A549 (cell line): ENCODE measurements around the gene ATP13A4. TPM values are rescaled to one million over a fixed set of nuclear protein-coding genes. Genes with fewer than 3 reads are reported as not detected.

ENCODE experiments used
- ATAC-seq, 2 experiments: fragments of 200-7000 bp in 1 of 2; fragments of >200 bp in 1 of 2; cut with Nextera tagmentation in 1 of 2; cut with Tn5 transposase in 1 of 2; 3 replicates each; pipeline versions ENCODE4 v1.8.0 to v1.9.1; 2018 to 2020; ENCODE audit warnings: mild to moderate bottlenecking in 1 of 2, moderate library complexity in 1 of 2
- CTCF ChIA-PET: fragments of 300-600 bp; sonication (Branson Sonifier 250); formaldehyde crosslinking; extraction: SDS; loops from one replicate; lab custom pipeline; 2021; ENCODE audit warnings: antibody characterized with exemption, inconsistent platforms; lab: Yijun Ruan, JAX
- POLR2A ChIA-PET: fragments of 350-600 bp; formaldehyde crosslinking; extraction: SDS; loops from one replicate; lab custom pipeline; 2021; ENCODE audit warnings: antibody characterized with exemption, inconsistent platforms; lab: Yijun Ruan, JAX
- DNase-seq, 2 experiments: peaks; one replicate each; pipeline versions ENCODE4 v3.0.0 to v3.0.0-alpha.2; 2011 to 2016; ENCODE audit warnings: low read depth in 1 of 2, low spot score in 1 of 2
- FAIRE-seq: peaks from 2 replicates; lab custom pipeline; 2011; peaks lifted over from hg19 to GRCh38; lab: Jason Lieb, UNC
- H3K27ac ChIP-seq, 2 experiments: fragments of >200 bp; sonication (Bioruptor Twin); formaldehyde crosslinking; 3 replicates each; pipeline ENCODE4 v1.5.1; 2016 to 2017
- H3K4me1 ChIP-seq: fragments of >200 bp; sonication (Bioruptor Twin); formaldehyde crosslinking; 3 replicates; pipeline ENCODE4 v1.6.1; 2016
- H3K4me2 ChIP-seq: fragments of >200 bp; sonication (Bioruptor Twin); formaldehyde crosslinking; 3 replicates; pipeline ENCODE4 v1.6.1; 2016
- H3K4me3 ChIP-seq: fragments of >200 bp; sonication (Bioruptor Twin); formaldehyde crosslinking; 3 replicates; pipeline ENCODE4 v1.5.1; 2016
- H3K9me3 ChIP-seq: fragments of >200 bp; sonication (Bioruptor Twin); formaldehyde crosslinking; 3 replicates; pipeline ENCODE4 v1.6.1; 2016
- ATOH8 ChIP-seq: fragments of 250-450 bp; sonication (Bioruptor Pico); IDR thresholded peaks from 2 replicates; pipeline ENCODE4 v1.5.0; 2020; ENCODE audit warnings: low read depth, mild to moderate bottlenecking, moderate library complexity
- CBX2 ChIP-seq: fragments of 200-600 bp; sonication (generic); IDR thresholded peaks from 2 replicates; pipeline ENCODE4 v1.6.1; 2016; ENCODE audit warnings: low read depth, mild to moderate bottlenecking, borderline replicate concordance
- CHD2 ChIP-seq: fragments of 150-350 bp; IDR thresholded peaks from 2 replicates; pipeline ENCODE4 v1.6.1; 2014; ENCODE audit warnings: low read length; ENCODE audit not compliant: partially characterized antibody
- CHD4 ChIP-seq: fragments of 200-600 bp; sonication (generic); IDR thresholded peaks from 2 replicates; pipeline ENCODE4 v1.6.1; 2016; ENCODE audit warnings: antibody characterized with exemption, mild to moderate bottlenecking, borderline replicate concordance
- ESRRA ChIP-seq: fragments of 150-350 bp; IDR thresholded peaks from 2 replicates; pipeline ENCODE4 v1.6.1; 2014; ENCODE audit warnings: mild to moderate bottlenecking, low read length, borderline replicate concordance
- FOXS1 ChIP-seq: fragments of 250-450 bp; sonication (Bioruptor Pico); IDR thresholded peaks from 2 replicates; pipeline ENCODE4 v1.5.0; 2020; ENCODE audit warnings: mild to moderate bottlenecking, moderate library complexity
- GATA3 ChIP-seq: IDR thresholded peaks from 2 replicates; pipeline ENCODE4 v1.6.1; 2012; ENCODE audit warnings: borderline replicate concordance
- HDAC2 ChIP-seq: fragments of 200-600 bp; sonication (generic); IDR thresholded peaks from 2 replicates; pipeline ENCODE4 v1.6.1; 2016
- HOXA7 ChIP-seq: fragments of 250-450 bp; sonication (Bioruptor Pico); IDR thresholded peaks from 2 replicates; pipeline ENCODE4 v1.5.0; 2020; ENCODE audit warnings: mild to moderate bottlenecking, moderate library complexity
- KDM5A ChIP-seq: fragments of 200-600 bp; sonication (generic); IDR thresholded peaks from 2 replicates; pipeline ENCODE4 v1.6.1; 2016; ENCODE audit warnings: antibody characterized with exemption, mild to moderate bottlenecking
- MAFK ChIP-seq: fragments of 450-650 bp; IDR thresholded peaks from 2 replicates; pipeline ENCODE4 v1.6.1; 2014; ENCODE audit not compliant: partially characterized antibody
- MAX ChIP-seq: IDR thresholded peaks from 2 replicates; pipeline ENCODE4 v1.6.1; 2012
- MYC ChIP-seq: IDR thresholded peaks from 2 replicates; pipeline ENCODE4 v1.6.1; 2012; ENCODE audit warnings: mild to moderate bottlenecking, inconsistent platforms, low read length, improper control_type of control experiment, borderline replicate concordance
- NFE2L2 ChIP-seq: fragments of 150-350 bp; conservative IDR thresholded peaks from 2 replicates; pipeline ENCODE4 v1.6.1; 2014; ENCODE audit warnings: low read length
- NPAS2 ChIP-seq: fragments of 250-450 bp; sonication (Bioruptor Pico); IDR thresholded peaks from 2 replicates; pipeline ENCODE4 v1.8.0; 2022; ENCODE audit warnings: mild to moderate bottlenecking, moderate library complexity, borderline replicate concordance
- NR3C1 ChIP-seq: fragments of >200 bp; sonication (Bioruptor Twin); formaldehyde crosslinking; IDR thresholded peaks from 3 replicates; pipeline ENCODE4 v1.6.1; 2017
- PBX3 ChIP-seq: IDR thresholded peaks from 2 replicates; pipeline ENCODE4 v1.6.1; 2012
- POLR2A ChIP-seq: IDR thresholded peaks from 2 replicates; pipeline ENCODE4 v1.6.1; 2012; ENCODE audit warnings: mild to moderate bottlenecking, low read length
- POLR2AphosphoS2 ChIP-seq: conservative IDR thresholded peaks from 2 replicates; pipeline ENCODE4 v1.6.1; 2012; ENCODE audit warnings: low read length, improper control_type of control experiment, inconsistent platforms
- RAD21 ChIP-seq, 2 experiments: fragments of >200 bp in 1 of 2; sonication (Bioruptor Twin) in 1 of 2; formaldehyde crosslinking in 1 of 2; IDR thresholded peaks in 1 of 2; conservative IDR thresholded peaks in 1 of 2; 2 replicates in 1 of 2; 3 replicates in 1 of 2; pipeline ENCODE4 v1.6.1; 2012 to 2018; ENCODE audit warnings: inconsistent platforms in 1 of 2
- RARB ChIP-seq: fragments of 250-450 bp; sonication (Bioruptor Pico); IDR thresholded peaks from 2 replicates; pipeline ENCODE4 v1.8.0; 2021; ENCODE audit warnings: mild to moderate bottlenecking, moderate library complexity
- SREBF2 ChIP-seq: fragments of 450-650 bp; IDR thresholded peaks from 2 replicates; pipeline ENCODE4 v1.6.1; 2014; ENCODE audit warnings: mild to moderate bottlenecking, moderate library complexity
- TP53 ChIP-seq: fragments of 250-450 bp; sonication (Bioruptor Pico); IDR thresholded peaks from 2 replicates; pipeline ENCODE4 v1.5.0; 2021; ENCODE audit warnings: mild to moderate bottlenecking, moderate library complexity
- ZFP36 ChIP-seq: fragments of 450-650 bp; IDR thresholded peaks from 2 replicates; pipeline ENCODE4 v1.6.1; 2014; ENCODE audit warnings: borderline replicate concordance; ENCODE audit not compliant: partially characterized antibody
- WGBS: methylation state at CpG from one replicate; pipeline ENCODE4 v1.1.6; 2017; ENCODE audit errors: missing lambda C conversion rate; 5-methylcytosine and 5-hydroxymethylcytosine counted together
- polyA plus RNA-seq, 4 experiments: library from polyadenylated mRNA; depleted of rRNA in 3 of 4; stranded (reverse); fragments of >200 nt; fragmentation: RNase III in 1 of 4; extraction: RNeasy Plus Mini Kit Qiagen cat#74134 plus additional on column Dnase treatment in 1 of 4; gene quantifications; 2 replicates in 3 of 4; 3 replicates in 1 of 4; pipeline ENCODE4 v1.2.3, GENCODE V29; 2011 to 2017

The ATP13A4 gene
- polyA plus RNA-seq, 2 of the 4 experiments (the other 2 are of a cell fraction), result 0.09 to 0.10 TPM

GRCh38 chr3:193502871-193503270 lies 51.8 kb downstream of the ATP13A4 start:
- DNase-seq (no peak), FAIRE-seq (no peak), ATAC-seq (no peak)
- no peaks in the 10 kb centered on the region for H3K4me1 ChIP-seq
- H3K9me3 ChIP-seq, result no peaks in the 10 kb centered on the region
- no peak overlapping the region for H3K4me3 ChIP-seq
- ChIA-PET POLR2A (no interaction called here), CTCF (no interaction called here)
- H3K27ac ChIP-seq, result no peak overlapping the region
- WGBS, result 10% methylated on average over 4 of the region's 4 CpGs
- no peak overlapping the region for H3K4me2 ChIP-seq
- no peak for TF ChIP-seq FOXS1 (CRISPR knock-in tag)
- no peak for TF ChIP-seq PBX3
- no peak for TF ChIP-seq CHD2
- TF ChIP-seq GATA3, result no peak
- TF ChIP-seq CBX2, result no peak
- TF ChIP-seq ESRRA, result no peak
- TF ChIP-seq MYC, result no peak
- no peak for TF ChIP-seq HOXA7 (CRISPR knock-in tag)
- TF ChIP-seq MAFK, result no peak
- TF ChIP-seq NPAS2 (CRISPR knock-in tag), result no peak
- TF ChIP-seq HDAC2, result no peak
- TF ChIP-seq SREBF2, result no peak
- TF ChIP-seq POLR2A, result no peak
- TF ChIP-seq KDM5A, result no peak
- no peak for TF ChIP-seq NR3C1
- TF ChIP-seq, all 56 proteins: peak for 0

GRCh38 chr3:193499801-193500485 lies 54.8 kb downstream of the ATP13A4 start:
- DNase-seq, result no peak
- no peak overlapping the region for H3K27ac ChIP-seq
- H3K9me3 ChIP-seq, result no peaks in the 10 kb centered on the region
- ChIA-PET CTCF (no interaction called here), POLR2A (no interaction called here)
- TF ChIP-seq NFE2L2 (no peak), POLR2AphosphoS2 (no peak), MAX (no peak), TP53 (CRISPR knock-in tag) (no peak), HDAC2 (no peak), CHD4 (no peak), RAD21 (conservative IDR thresholded peaks at IDR 0.05 in 1 of 2, IDR thresholded peaks at IDR 0.05 in 1 of 2) (no peak), PBX3 (no peak), RARB (CRISPR knock-in tag) (no peak)
- no peak overlapping the region for H3K4me2 ChIP-seq
- no peaks in the 10 kb centered on the region for H3K4me1 ChIP-seq
- FAIRE-seq, result no peak
- WGBS, result 29% methylated on average over 7 of the region's 7 CpGs
- no peak overlapping the region for H3K4me3 ChIP-seq
- no peak for ATAC-seq

GRCh38 chr3:193499136-193499770 lies 55.4 kb downstream of the ATP13A4 start:
- TF ChIP-seq MAX (no peak), MYC (no peak), ZFP36 (no peak), ATOH8 (CRISPR knock-in tag) (no peak), CHD2 (no peak)
- TF ChIP-seq, all 56 proteins: peak for 0
- ChIA-PET CTCF (no interaction called here), POLR2A (no interaction called here)
- ATAC-seq, result no peak
- Histone ChIP-seq H3K9me3 (no peaks in the 10 kb centered on the region), H3K4me1 (no peaks in the 10 kb centered on the region), H3K27ac (no peak overlapping the region), H3K4me3 (no peak overlapping the region), H3K4me2 (no peak overlapping the region)
- DNase-seq, result no peak
- FAIRE-seq, result no peak
- WGBS, result 2% methylated on average over 3 of the region's 3 CpGs
